NCI-H1436 treated with DMSO at 0.1 percent for 48 hours (cell line): ENCODE data around the gene STARD5.

Source experiments
- DNase-seq: peaks from one replicate; lab custom pipeline; 2025; lab: John Stamatoyannopoulos, UW

The STARD5 gene

GRCh38 chr15:81274255-81274654 is 49.7 kb downstream of the STARD5 start:
- no peak for DNase-seq

GRCh38 chr15:81273855-81274254 is 50.1 kb downstream of the STARD5 start:
- no peak for DNase-seq

GRCh38 chr15:81273200-81273599 is 50.7 kb downstream of the STARD5 start:
- DNase-seq = no peak

- DNase-seq = no peak
These were observed 51.9 kb downstream of the STARD5 start for GRCh38 chr15:81271761-81272644.

- no peak for DNase-seq
These were observed 53.0 kb downstream of the STARD5 start for GRCh38 chr15:81270781-81271491.

- no peak for DNase-seq
These were observed 53.8 kb downstream of the STARD5 start for GRCh38 chr15:81270188-81270587.

GRCh38 chr15:81268881-81269601 is 54.9 kb downstream of the STARD5 start:
- DNase-seq = no peak

- no peak for DNase-seq
These were observed 55.6 kb downstream of the STARD5 start for GRCh38 chr15:81268340-81268739.

- DNase-seq = no peak
These were observed 57.8 kb downstream of the STARD5 start for GRCh38 chr15:81265944-81266775.

- DNase-seq = no peak
These were observed 58.5 kb downstream of the STARD5 start for GRCh38 chr15:81265256-81265943.

- no peak for DNase-seq
These were observed 59.7 kb downstream of the STARD5 start for GRCh38 chr15:81264072-81264857.

- no peak for DNase-seq
These were observed 60.5 kb downstream of the STARD5 start for GRCh38 chr15:81263477-81263876.

GRCh38 chr15:81261172-81261811 is 62.6 kb downstream of the STARD5 start:
- DNase-seq = no peak

- no peak for DNase-seq
These were observed 64.1 kb downstream of the STARD5 start for GRCh38 chr15:81259760-81260298.
